ENCODE data around the gene C6orf120. TPM values are rescaled to one million over a fixed set of nuclear protein-coding genes. Genes with fewer than 3 reads are reported as not detected.
"Not testable (repeated sequence)": the region's sequence is repeated elsewhere in the genome, so short reads cannot be mapped to it uniquely, and the experiment has no call there.

Gene C6orf120
- total RNA-seq, 2 donors from 2014 or later = 13.3 to 14.4 TPM

- Mint-ChIP-seq H3K27me3 (ENCODE audit: low read depth) (no peaks in the 10 kb centered on the region), H3K36me3 (ENCODE audit: insufficient read depth in 2 of 2) (peaks cover 10 to 18% of the 10 kb centered on the region in 2 donors), H3K9me3 (peaks cover 3% of the 10 kb centered on the region in 2 donors), H3K27ac (no peak overlapping the region), H3K4me3 (no peak overlapping the region), H3K4me1 (ENCODE audit: low read depth) (peaks cover 27% of the 10 kb centered on the region)
- ATAC-seq (replicated peaks in 1 of 2) = no peak
- no peak for DNase-seq
These were observed 6.8 kb upstream of the C6orf120 start for GRCh38 chr6:169695131-169695530.

DNA sequence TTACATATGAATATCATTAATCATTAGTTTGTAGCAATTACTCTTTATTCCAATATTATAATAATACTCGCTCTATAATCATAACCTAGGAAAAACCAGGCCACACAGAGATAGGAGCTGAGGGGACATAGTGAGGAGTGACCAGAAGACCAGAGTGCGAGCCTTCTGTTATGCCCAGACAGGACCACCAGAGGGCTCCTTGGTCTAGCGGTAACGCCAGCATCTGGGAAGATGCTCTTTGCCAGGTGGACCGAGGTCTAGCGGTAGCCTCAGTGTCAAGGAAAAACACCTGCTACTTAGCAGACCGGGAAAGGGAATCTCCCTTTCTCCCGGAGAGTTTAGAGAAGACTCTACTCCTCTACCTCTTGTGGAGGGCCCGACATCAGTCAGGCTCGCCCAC lies 4.8 kb upstream of the C6orf120 start:
- H3K36me3 Mint-ChIP-seq (ENCODE audit: insufficient read depth in 2 of 2) = peaks cover 10 to 16% of the 10 kb centered on the region in 2 donors
- peak; percentile 19 to 32 for DNase-seq
- H3K4me3 Mint-ChIP-seq; H3K27ac Mint-ChIP-seq; H3K27me3 Mint-ChIP-seq (ENCODE audit: low read depth); H3K9me3 Mint-ChIP-seq; ATAC-seq (replicated peaks in 1 of 2): not testable (repeated sequence)
- peaks cover 32% of the 10 kb centered on the region for H3K4me1 Mint-ChIP-seq (ENCODE audit: low read depth)

- Mint-ChIP-seq H3K27ac (peak overlapping the region; percentile 82), H3K9me3 (no peaks in the 10 kb centered on the region), H3K36me3 (ENCODE audit: insufficient read depth in 2 of 2) (peaks cover 8 to 9% of the 10 kb centered on the region in 2 donors), H3K27me3 (ENCODE audit: low read depth) (no peaks in the 10 kb centered on the region), H3K4me3 (peak overlapping the region; percentile 60 to 89), H3K4me1 (ENCODE audit: low read depth) (peaks cover 46% of the 10 kb centered on the region)
- no peak for DNase-seq
- ATAC-seq (replicated peaks in 1 of 2) = no peak
These were observed 1.6 kb upstream of the C6orf120 start for GRCh38 chr6:169700296-169700695.

GRCh38 chr6:169701311-169701953 lies 494 bp upstream of the C6orf120 start:
- no peaks in the 10 kb centered on the region for H3K9me3 Mint-ChIP-seq
- H3K27me3 Mint-ChIP-seq (ENCODE audit: low read depth) = no peaks in the 10 kb centered on the region
- no peak for DNase-seq
- H3K4me1 Mint-ChIP-seq (ENCODE audit: low read depth) = peaks cover 57% of the 10 kb centered on the region
- peak overlapping the region; percentile 89 for H3K27ac Mint-ChIP-seq
- H3K4me3 Mint-ChIP-seq = peak overlapping the region; percentile 89 to 97
- H3K36me3 Mint-ChIP-seq (ENCODE audit: insufficient read depth in 2 of 2) = peaks cover 4 to 9% of the 10 kb centered on the region in 2 donors
- ATAC-seq (replicated peaks in 1 of 2) = no peak

DNA sequence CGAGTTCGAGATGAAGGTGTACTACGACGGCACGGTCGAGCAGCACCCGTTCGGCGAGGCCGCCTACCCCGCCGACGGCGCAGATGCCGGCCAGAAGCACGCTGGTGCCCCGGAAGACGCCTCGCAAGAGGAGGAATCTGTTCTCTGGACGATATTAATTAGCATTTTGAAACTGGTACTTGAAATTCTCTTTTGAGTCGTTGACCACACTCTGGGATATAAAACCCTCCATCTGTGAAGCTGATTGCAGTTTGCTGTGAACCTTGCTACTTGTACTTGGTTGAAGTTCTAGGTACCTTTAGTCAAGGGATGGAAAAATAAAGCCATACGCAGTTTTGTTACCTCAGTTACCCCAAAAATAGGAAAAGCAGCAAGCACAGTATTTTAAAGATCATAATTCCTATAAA lies 917 bp downstream of the C6orf120 start:
- Mint-ChIP-seq H3K36me3 (ENCODE audit: insufficient read depth in 2 of 2) (peaks cover 4 to 10% of the 10 kb centered on the region in 2 donors), H3K27me3 (ENCODE audit: low read depth) (no peaks in the 10 kb centered on the region), H3K4me1 (ENCODE audit: low read depth) (peaks cover 61% of the 10 kb centered on the region), H3K27ac (peak overlapping the region; percentile 95), H3K4me3 (peak overlapping the region; percentile 89 to 97), H3K9me3 (no peaks in the 10 kb centered on the region)
- DNase-seq = no peak
- peak in 1 of 2 donors; percentile 4 for ATAC-seq (replicated peaks in 1 of 2)

DNA sequence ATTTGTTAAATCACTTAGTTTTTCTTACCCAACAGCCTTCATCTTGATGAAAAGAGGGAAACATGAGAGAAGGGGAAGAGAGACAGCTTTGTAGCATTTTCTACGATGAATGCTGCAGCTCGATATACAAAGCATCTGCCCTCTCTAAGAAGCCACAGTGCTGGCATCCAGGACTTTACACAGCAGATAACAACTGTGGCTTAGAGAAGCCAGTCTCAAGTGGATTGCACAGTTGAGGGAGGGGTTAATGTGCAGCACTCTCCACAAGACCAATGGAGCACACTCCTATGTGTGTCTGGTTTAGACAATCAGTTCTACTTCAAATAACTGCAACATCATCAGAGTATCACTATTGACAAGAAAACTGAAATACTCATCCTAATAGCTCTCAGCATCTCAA lies 5.8 kb downstream of the C6orf120 start:
- Mint-ChIP-seq H3K27ac (peak overlapping the region; percentile 58), H3K36me3 (ENCODE audit: insufficient read depth in 2 of 2) (peaks cover 3 to 15% of the 10 kb centered on the region in 2 donors), H3K9me3 (no peaks in the 10 kb centered on the region), H3K27me3 (ENCODE audit: low read depth) (no peaks in the 10 kb centered on the region), H3K4me3 (no peak overlapping the region), H3K4me1 (ENCODE audit: low read depth) (peaks cover 49% of the 10 kb centered on the region)
- DNase-seq (no peak), ATAC-seq (replicated peaks in 1 of 2) (no peak)

- Mint-ChIP-seq H3K27ac (peak overlapping the region; percentile 71), H3K4me3 (no peak overlapping the region), H3K4me1 (ENCODE audit: low read depth) (peaks cover 45% of the 10 kb centered on the region), H3K9me3 (no peaks in the 10 kb centered on the region), H3K27me3 (ENCODE audit: low read depth) (no peaks in the 10 kb centered on the region), H3K36me3 (ENCODE audit: insufficient read depth in 2 of 2) (peaks cover under 1 to 20% of the 10 kb centered on the region in 2 donors)
- ATAC-seq (replicated peaks in 1 of 2) (no peak), DNase-seq (no peak)
These were observed 7.4 kb downstream of the C6orf120 start for GRCh38 chr6:169709293-169709692.

DNA sequence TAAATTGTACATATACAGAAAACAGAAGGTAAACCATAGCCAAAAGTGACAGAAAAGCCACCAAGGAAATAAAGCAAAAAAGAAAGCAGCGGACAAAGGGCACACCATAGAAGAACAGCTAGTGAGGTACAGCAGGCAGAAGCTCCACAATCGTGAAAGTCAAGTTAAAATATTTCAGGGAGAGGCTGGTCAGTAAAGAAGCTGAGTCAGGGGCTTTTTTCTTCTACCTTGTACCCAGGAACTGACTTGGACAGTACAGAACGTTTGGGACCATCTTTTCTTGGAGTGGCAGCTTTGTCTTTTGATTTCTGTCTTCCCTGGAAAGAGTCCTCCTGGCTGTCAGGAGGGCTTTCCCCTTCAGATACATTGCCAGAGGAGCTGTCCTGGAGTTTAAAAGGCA lies 8.1 kb downstream of the C6orf120 start:
- H3K4me3 Mint-ChIP-seq = no peak overlapping the region
- ATAC-seq (replicated peaks in 1 of 2) (no peak), DNase-seq (no peak)
- no peaks in the 10 kb centered on the region for H3K9me3 Mint-ChIP-seq
- H3K27ac Mint-ChIP-seq = peak overlapping the region; percentile 71
- no peaks in the 10 kb centered on the region for H3K27me3 Mint-ChIP-seq (ENCODE audit: low read depth)
- H3K4me1 Mint-ChIP-seq (ENCODE audit: low read depth) = peaks cover 39% of the 10 kb centered on the region
- H3K36me3 Mint-ChIP-seq (ENCODE audit: insufficient read depth in 2 of 2) = peaks cover 1 to 20% of the 10 kb centered on the region in 2 donors

DNA sequence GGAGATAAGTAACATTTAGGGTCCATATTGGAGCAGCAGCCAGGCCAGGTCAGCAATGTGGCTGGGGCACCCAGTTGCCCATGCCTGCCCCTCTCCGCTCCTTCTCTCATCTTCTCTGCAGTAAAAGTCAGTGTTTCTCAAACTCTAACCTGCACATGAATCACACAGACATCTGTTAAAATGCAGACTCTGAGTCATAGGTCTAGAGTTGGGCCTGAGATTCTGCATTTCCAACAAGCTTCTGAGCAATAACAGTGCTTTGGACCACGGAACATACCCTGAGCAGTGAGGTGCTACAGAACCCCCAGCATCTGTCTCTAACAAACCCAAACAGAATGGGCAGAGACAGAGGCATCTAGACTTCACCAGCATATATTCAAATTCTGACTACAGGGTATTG lies 12.3 kb downstream of the C6orf120 start:
- no peaks in the 10 kb centered on the region for H3K9me3 Mint-ChIP-seq
- H3K27me3 Mint-ChIP-seq (ENCODE audit: low read depth) = no peaks in the 10 kb centered on the region
- peak; percentile 83 to 87 for ATAC-seq (replicated peaks in 1 of 2)
- no peak overlapping the region for H3K4me3 Mint-ChIP-seq
- DNase-seq = no peak
- no peak overlapping the region for H3K27ac Mint-ChIP-seq
- peaks cover 18% of the 10 kb centered on the region for H3K4me1 Mint-ChIP-seq (ENCODE audit: low read depth)
- H3K36me3 Mint-ChIP-seq (ENCODE audit: insufficient read depth in 2 of 2) = peaks cover 5 to 35% of the 10 kb centered on the region in 2 donors

- Mint-ChIP-seq H3K36me3 (ENCODE audit: insufficient read depth in 2 of 2) (peaks cover 5 to 38% of the 10 kb centered on the region in 2 donors), H3K27me3 (ENCODE audit: low read depth) (no peaks in the 10 kb centered on the region), H3K9me3 (no peaks in the 10 kb centered on the region), H3K27ac (no peak overlapping the region), H3K4me1 (ENCODE audit: low read depth) (peaks cover 18% of the 10 kb centered on the region), H3K4me3 (no peak overlapping the region)
- ATAC-seq (replicated peaks in 1 of 2) (no peak), DNase-seq (no peak)
These were observed 12.7 kb downstream of the C6orf120 start for GRCh38 chr6:169714595-169714994.

- Mint-ChIP-seq H3K27ac (peak overlapping the region; percentile 79), H3K27me3 (ENCODE audit: low read depth) (no peaks in the 10 kb centered on the region), H3K4me3 (peak overlapping the region in 1 of 2 donors; percentile 49), H3K36me3 (ENCODE audit: insufficient read depth in 2 of 2) (peaks cover 8 to 34% of the 10 kb centered on the region in 2 donors), H3K4me1 (ENCODE audit: low read depth) (peaks cover 36% of the 10 kb centered on the region), H3K9me3 (no peaks in the 10 kb centered on the region)
- ATAC-seq (replicated peaks in 1 of 2) (no peak), DNase-seq (no peak)
These were observed 17.2 kb downstream of the C6orf120 start for GRCh38 chr6:169719117-169719516.

DNA sequence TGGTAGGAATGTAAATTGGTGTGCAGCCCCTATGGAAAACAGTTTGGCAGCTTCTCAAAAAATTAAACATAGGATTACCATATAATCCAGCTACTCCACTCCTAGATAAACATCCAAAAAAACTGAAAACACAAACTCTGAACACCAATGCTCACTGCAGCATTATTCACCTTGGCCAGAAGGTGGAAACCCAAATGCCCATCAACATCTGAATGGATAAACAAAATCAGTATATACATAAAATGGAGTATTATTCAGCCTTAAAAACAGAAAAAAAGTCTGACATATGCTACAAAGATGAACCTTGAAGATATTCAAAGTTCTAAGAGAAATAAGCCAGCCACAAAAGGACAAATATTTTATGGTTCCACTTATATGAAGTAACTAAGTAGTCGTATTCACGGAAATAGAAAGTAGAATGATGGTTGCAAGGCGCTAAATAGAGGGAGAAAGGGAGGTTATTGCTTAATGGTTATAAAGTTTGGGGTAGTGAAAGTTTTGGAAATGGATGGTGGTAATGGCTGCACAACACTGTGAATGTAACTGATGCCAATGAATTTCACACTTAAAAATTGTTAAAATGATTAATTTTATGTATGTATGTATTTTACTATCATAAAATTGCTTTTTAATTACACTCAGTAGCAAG lies 18.4 kb downstream of the C6orf120 start:
- no peaks in the 10 kb centered on the region for H3K27me3 Mint-ChIP-seq (ENCODE audit: low read depth)
- H3K27ac Mint-ChIP-seq = peak overlapping the region; percentile 52
- H3K4me1 Mint-ChIP-seq (ENCODE audit: low read depth) = peaks cover 36% of the 10 kb centered on the region
- no peaks in the 10 kb centered on the region for H3K9me3 Mint-ChIP-seq
- peaks cover 6 to 28% of the 10 kb centered on the region in 2 donors for H3K36me3 Mint-ChIP-seq (ENCODE audit: insufficient read depth in 2 of 2)
- DNase-seq (no peak), ATAC-seq (replicated peaks in 1 of 2) (no peak)
- peak overlapping the region in 1 of 2 donors; percentile 54 for H3K4me3 Mint-ChIP-seq

GRCh38 chr6:169722362-169723199 lies 20.7 kb downstream of the C6orf120 start:
- Mint-ChIP-seq H3K27ac (peak overlapping the region; percentile 92), H3K4me1 (ENCODE audit: low read depth) (peaks cover 48% of the 10 kb centered on the region), H3K27me3 (ENCODE audit: low read depth) (no peaks in the 10 kb centered on the region), H3K36me3 (ENCODE audit: insufficient read depth in 2 of 2) (peaks cover 4 to 17% of the 10 kb centered on the region in 2 donors), H3K9me3 (no peaks in the 10 kb centered on the region), H3K4me3 (peak overlapping the region; percentile 90 to 91)
- peak; percentile 37 to 49 for DNase-seq
- ATAC-seq (replicated peaks in 1 of 2) = peak; percentile 29 to 42
